H1 (cell line): ENCODE measurements around the gene GRIA1. TPM values are rescaled to one million over a fixed set of nuclear protein-coding genes. Genes with fewer than 3 reads are reported as not detected.

Experiments used
- CHD1 ChIP-seq: IDR thresholded peaks from 2 replicates; pipeline ENCODE4 v1.6.1; 2012; ENCODE audit warnings: low read depth, low read length, improper control_type of control experiment
- CTBP2 ChIP-seq: IDR thresholded peaks from 2 replicates; pipeline ENCODE4 v1.7.0; 2011; ENCODE audit warnings: borderline replicate concordance, mild to moderate bottlenecking, moderate library complexity, mixed read lengths, low read length; ENCODE audit not compliant: insufficient read depth, insufficient read length
- KDM1A ChIP-seq: fragments of 200-600, 300-600 bp; sonication (generic); IDR thresholded peaks from 2 replicates; pipeline ENCODE4 v1.7.1; 2016; ENCODE audit warnings: mild to moderate bottlenecking, low read length, borderline replicate concordance
- NRF1 ChIP-seq: IDR thresholded peaks from 2 replicates; pipeline ENCODE4 v1.6.1; 2011; ENCODE audit warnings: mild to moderate bottlenecking, low read depth, low read length, improper control_type of control experiment
- RAD21 ChIP-seq, 2 experiments: IDR thresholded peaks in 1 of 2; conservative IDR thresholded peaks in 1 of 2; 2 replicates each; pipeline ENCODE4 v1.6.1; 2011; ENCODE audit warnings: low read depth in 2 of 2, low read length in 2 of 2, improper control_type of control experiment in 1 of 2, inconsistent platforms in 1 of 2, mild to moderate bottlenecking in 1 of 2, moderate library complexity in 1 of 2
- SRF ChIP-seq: IDR thresholded peaks from 2 replicates; pipeline ENCODE4 v1.6.1; 2011; ENCODE audit warnings: mild to moderate bottlenecking, low read depth, low read length, moderate library complexity
- TAF1 ChIP-seq: IDR thresholded peaks from 2 replicates; pipeline ENCODE4 v1.6.1; 2011; ENCODE audit warnings: mild to moderate bottlenecking, low read depth, low read length
- polyA plus RNA-seq, 7 experiments: library from polyadenylated mRNA; depleted of rRNA in 3 of 7; stranded (reverse) in 5 of 7; unstranded in 2 of 7; fragments of >200 nt in 5 of 7; fragments of 200-250 nt in 2 of 7; gene quantifications; 1 replicate in 5 of 7; 2 replicates in 1 of 7; 4 replicates in 1 of 7; pipeline versions ENCODE4 v1.2.1 to v1.2.3, GENCODE V29; 2011 to 2013; ENCODE audit warnings: missing spikeins in 2 of 7, mixed read lengths in 2 of 7
- total RNA-seq: library from RNA; stranded (reverse); fragmentation: NEBNext Ultra II Directional; extraction: Animal tissue kit (Norgen Biotek cat#: 25700); gene quantifications from 2 replicates; pipeline ENCODE4 v1.2.1, GENCODE V29; 2021
- TF ChIP-seq, protein P1 (sequence below): fragments of 300-600 bp; sonication (generic); IDR thresholded peaks from 2 replicates; pipeline ENCODE4 v1.7.1; 2012; ENCODE audit warnings: low read length, moderate library complexity, mild to moderate bottlenecking, inconsistent platforms; ENCODE audit not compliant: insufficient replicate concordance

Gene GRIA1
- total and polyA plus RNA-seq, 2 of the 8 experiments (the other 6 are each of a cell fraction or from before 2014, with no cell fraction given) = 0.97 to 2.5 TPM

GRCh38 chr5:153613144-153613543 is 122.7 kb downstream of the GRIA1 start (continued):
- TF ChIP-seq, protein P1, sequence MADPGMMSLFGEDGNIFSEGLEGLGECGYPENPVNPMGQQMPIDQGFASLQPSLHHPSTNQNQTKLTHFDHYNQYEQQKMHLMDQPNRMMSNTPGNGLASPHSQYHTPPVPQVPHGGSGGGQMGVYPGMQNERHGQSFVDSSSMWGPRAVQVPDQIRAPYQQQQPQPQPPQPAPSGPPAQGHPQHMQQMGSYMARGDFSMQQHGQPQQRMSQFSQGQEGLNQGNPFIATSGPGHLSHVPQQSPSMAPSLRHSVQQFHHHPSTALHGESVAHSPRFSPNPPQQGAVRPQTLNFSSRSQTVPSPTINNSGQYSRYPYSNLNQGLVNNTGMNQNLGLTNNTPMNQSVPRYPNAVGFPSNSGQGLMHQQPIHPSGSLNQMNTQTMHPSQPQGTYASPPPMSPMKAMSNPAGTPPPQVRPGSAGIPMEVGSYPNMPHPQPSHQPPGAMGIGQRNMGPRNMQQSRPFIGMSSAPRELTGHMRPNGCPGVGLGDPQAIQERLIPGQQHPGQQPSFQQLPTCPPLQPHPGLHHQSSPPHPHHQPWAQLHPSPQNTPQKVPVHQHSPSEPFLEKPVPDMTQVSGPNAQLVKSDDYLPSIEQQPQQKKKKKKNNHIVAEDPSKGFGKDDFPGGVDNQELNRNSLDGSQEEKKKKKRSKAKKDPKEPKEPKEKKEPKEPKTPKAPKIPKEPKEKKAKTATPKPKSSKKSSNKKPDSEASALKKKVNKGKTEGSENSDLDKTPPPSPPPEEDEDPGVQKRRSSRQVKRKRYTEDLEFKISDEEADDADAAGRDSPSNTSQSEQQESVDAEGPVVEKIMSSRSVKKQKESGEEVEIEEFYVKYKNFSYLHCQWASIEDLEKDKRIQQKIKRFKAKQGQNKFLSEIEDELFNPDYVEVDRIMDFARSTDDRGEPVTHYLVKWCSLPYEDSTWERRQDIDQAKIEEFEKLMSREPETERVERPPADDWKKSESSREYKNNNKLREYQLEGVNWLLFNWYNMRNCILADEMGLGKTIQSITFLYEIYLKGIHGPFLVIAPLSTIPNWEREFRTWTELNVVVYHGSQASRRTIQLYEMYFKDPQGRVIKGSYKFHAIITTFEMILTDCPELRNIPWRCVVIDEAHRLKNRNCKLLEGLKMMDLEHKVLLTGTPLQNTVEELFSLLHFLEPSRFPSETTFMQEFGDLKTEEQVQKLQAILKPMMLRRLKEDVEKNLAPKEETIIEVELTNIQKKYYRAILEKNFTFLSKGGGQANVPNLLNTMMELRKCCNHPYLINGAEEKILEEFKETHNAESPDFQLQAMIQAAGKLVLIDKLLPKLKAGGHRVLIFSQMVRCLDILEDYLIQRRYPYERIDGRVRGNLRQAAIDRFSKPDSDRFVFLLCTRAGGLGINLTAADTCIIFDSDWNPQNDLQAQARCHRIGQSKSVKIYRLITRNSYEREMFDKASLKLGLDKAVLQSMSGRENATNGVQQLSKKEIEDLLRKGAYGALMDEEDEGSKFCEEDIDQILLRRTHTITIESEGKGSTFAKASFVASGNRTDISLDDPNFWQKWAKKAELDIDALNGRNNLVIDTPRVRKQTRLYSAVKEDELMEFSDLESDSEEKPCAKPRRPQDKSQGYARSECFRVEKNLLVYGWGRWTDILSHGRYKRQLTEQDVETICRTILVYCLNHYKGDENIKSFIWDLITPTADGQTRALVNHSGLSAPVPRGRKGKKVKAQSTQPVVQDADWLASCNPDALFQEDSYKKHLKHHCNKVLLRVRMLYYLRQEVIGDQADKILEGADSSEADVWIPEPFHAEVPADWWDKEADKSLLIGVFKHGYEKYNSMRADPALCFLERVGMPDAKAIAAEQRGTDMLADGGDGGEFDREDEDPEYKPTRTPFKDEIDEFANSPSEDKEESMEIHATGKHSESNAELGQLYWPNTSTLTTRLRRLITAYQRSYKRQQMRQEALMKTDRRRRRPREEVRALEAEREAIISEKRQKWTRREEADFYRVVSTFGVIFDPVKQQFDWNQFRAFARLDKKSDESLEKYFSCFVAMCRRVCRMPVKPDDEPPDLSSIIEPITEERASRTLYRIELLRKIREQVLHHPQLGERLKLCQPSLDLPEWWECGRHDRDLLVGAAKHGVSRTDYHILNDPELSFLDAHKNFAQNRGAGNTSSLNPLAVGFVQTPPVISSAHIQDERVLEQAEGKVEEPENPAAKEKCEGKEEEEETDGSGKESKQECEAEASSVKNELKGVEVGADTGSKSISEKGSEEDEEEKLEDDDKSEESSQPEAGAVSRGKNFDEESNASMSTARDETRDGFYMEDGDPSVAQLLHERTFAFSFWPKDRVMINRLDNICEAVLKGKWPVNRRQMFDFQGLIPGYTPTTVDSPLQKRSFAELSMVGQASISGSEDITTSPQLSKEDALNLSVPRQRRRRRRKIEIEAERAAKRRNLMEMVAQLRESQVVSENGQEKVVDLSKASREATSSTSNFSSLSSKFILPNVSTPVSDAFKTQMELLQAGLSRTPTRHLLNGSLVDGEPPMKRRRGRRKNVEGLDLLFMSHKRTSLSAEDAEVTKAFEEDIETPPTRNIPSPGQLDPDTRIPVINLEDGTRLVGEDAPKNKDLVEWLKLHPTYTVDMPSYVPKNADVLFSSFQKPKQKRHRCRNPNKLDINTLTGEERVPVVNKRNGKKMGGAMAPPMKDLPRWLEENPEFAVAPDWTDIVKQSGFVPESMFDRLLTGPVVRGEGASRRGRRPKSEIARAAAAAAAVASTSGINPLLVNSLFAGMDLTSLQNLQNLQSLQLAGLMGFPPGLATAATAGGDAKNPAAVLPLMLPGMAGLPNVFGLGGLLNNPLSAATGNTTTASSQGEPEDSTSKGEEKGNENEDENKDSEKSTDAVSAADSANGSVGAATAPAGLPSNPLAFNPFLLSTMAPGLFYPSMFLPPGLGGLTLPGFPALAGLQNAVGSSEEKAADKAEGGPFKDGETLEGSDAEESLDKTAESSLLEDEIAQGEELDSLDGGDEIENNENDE = no peak
- TF ChIP-seq NRF1 (no peak), SRF (no peak), RAD21 (IDR thresholded peaks at IDR 0.05 in 1 of 2, conservative IDR thresholded peaks at IDR 0.05 in 1 of 2; ENCODE audit: low read depth in 2 of 2, low read length in 2 of 2) (no peak), CHD1 (no peak), KDM1A (no peak), CTBP2 (no peak), TAF1 (no peak)
